SKM-1 treated with dmso at 0.1 percent for 144 hours (cell line): ENCODE data around the gene HECTD4.

ENCODE experiments used
- DNase-seq: peaks from one replicate; lab custom pipeline; 2025; ENCODE audit not compliant: unreplicated experiment; lab: John Stamatoyannopoulos, UW

The HECTD4 gene

DNA sequence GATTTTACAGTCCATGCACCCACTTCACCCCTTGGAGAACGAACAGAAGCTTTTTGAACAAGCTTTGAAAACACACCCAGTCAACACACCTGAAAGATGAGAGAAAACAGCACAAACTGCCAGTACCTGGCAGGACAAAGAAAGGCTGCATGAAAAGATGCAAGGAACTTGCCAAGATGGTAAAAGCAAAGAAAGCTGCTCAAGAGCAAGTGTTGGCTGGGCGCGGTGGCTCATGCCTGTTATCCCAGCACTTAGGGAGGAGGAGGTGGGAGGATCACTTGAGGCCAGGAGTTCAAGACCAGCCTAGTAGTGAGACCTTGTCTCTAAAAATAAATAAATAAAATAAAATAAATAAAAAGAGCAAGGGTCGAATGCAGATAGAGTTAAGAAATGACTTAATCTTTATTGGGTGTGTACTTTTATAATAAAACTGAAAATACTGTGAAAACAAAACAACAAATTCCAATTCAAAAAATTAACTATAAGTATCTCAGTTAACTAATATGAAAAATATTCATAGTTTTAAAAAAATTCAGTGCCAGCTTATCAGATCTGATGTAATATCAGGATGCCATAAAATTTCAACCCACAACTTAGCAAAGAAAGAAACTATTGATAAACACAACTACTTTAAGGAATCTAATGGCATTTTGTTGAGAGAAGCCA is 59.2 kb downstream of the HECTD4 start:
- DNase-seq = no peak

DNA sequence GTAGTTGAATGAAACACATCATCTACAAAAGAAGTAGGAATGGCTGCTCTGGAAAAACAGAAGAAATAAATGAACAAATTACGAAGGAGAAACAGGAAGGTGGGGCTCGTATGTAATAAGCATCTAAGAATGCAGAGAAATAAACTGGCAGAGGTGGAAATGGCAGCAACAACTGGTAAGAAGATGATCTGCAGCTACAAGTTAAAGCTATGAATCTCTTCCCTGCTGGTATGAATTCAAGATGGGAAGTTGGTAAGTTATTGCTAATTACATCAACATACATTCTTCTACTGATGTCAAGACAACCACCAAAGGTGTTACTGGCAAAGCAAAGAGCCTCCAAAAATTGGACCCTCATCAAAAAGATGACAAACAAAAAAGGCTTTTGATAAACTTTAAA is 59.8 kb downstream of the HECTD4 start:
- no peak for DNase-seq

DNA sequence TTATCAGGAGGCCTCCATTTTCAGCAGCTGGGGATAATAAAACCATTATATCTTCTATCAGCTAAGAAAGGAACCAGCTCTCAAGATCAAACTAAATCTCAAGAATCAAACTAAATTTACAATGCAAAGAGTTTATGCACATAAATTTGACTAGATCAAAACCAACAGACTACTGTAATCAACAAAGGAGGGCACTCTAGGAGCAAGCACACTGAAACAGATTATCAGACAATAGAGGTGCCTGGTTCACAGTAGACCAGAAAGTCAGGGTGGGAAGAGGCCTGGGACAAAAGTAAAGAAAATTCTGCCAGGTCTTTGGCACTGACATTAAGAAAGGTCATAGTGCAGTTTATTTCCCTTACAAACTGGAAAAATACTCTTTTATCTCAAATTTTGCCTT is 61.0 kb downstream of the HECTD4 start:
- DNase-seq = no peak

DNA sequence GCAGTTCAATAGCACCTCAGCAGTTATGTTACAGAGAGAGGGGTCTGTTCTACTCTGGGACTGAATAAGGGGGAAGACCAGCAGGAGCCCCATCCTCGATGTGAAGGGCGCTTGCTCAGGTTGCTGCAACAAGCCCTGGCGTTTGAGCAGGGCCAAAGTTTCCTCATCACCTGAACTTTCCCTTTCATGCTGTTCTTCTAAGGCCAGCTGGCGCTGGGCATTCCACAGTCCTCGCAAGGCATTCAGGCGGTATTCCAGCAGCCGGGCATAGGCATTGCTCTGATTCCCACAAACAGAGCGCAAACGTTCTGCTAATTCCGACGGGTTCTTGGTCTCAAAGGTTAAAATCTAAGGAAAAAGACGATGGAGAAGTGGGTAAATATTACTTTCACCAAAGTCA is 62.8 kb downstream of the HECTD4 start:
- DNase-seq = no peak

DNA sequence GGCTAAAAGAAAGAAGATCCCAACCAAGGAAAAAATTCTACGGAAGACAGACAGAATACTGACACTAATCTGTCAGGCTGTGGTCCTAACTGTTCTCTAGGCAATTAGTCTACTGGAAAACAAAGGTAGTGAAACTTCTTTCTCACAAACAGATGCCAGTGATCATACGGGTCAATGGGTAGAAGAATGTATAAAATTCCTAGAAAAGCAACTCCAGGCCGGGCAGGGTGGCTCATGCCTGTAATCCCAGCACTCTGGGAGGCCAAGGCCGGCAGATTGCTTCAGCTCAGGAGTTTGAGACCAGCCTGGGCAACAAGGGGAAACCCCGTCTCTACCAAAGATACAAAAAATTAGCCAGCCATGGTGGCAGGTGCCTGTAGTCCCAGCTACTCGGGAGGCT is 64.8 kb downstream of the HECTD4 start:
- no peak for DNase-seq

DNA sequence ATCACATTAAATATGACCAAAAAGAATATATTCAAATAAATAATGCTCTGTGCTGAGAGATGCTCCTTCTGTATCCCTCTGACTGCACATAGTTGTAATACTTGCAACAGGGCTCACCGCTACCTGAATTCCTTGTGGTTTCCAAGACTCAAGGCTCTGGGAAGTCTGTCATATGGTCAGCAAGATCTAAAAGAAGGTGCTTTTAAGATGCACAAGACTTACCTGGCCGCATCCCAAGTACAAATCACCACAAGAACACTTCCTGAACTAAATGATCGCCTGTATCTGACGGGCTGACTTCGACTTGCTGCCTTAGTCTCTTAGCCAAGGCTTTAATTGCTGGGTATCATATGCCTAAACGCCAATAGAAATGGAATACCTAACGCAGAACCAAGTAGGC is 67.2 kb downstream of the HECTD4 start:
- no peak for DNase-seq

DNA sequence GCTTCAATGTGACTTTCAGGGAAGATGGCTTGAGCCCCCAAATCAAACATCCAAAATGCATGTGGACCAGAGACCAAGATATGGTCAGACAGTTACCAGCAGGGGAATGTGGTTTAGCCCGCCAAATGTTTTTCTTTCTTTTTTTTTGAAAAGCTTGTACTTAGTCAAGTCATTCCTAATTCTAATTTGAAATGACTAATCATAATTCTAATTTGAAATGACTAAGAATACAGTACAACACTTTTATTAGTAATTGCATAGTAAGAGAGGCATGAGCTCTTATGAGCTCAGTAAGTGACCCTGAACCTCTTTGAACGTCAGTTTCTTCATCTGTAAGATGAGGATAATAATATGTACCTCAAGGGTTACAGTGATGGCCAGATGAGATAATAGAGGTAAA is 72.4 kb downstream of the HECTD4 start:
- DNase-seq = no peak

DNA sequence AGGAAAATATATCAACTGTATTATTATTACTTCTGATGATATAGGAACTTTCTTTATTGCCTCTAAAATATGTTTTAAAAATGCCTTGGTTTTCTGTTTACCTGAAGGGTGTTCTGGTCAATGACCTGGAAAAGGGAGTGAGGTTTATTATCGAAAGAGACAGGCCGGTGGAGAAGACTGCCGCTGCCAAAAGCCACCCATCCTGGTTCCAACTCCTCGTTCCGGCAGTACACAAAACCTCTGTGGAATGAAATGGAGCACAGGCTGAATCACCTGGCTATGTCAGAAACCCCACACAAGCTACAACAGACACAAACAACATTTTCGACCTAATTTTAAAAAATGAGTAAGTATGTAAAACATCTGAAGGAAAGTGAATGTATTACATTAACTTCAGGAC is 73.6 kb downstream of the HECTD4 start:
- no peak for DNase-seq

DNA sequence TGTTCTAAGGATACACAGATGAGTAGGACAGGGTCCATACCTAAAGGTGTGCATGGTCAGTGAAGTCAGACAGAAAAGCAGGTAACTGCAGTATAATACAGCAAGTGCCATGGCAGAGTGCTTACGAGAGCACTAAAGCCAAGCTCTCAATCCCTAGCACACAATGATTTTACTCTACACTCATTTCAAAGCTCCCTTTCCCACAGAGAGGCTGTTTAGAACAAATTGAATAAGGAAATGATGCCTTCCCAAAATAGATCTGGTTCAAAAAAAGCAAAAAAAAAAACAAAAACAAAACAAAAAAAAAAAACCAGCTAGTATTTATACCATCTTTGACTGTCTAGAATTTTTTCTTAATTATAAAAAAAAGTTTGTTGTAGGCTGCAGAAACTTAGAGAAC is 74.1 kb downstream of the HECTD4 start:
- DNase-seq = no peak

DNA sequence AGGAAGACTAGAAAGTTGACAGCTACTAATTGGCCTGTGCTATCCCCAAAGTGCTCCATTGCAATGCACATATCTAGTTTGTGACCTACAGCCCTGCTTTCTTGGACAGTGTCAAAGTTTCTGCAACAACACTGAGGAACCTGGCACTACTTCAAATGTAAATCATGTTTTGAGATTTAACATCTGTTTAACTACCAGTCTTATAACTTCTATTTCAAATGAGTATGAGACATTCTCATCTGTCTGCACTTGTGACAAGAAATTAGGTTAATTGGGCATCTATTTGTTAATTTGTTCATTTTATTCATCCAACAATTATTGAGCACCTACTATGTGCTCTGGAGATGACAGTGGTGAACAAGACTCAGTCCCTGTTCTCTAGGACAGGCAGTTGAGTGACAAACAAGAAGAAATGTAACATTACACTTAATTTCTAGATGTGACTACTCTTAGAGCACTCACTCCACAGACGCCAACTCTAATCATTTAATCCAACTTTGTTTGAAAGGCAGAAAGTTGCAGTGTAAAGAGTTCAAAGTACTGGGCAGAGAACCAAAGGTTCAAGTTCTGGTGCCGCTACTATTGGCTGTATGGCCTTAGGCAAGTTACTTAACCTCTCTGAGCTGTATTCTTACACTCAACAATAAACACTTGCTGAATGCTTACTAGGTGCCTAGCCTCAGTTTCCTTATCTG is 74.8 kb downstream of the HECTD4 start:
- DNase-seq = no peak

DNA sequence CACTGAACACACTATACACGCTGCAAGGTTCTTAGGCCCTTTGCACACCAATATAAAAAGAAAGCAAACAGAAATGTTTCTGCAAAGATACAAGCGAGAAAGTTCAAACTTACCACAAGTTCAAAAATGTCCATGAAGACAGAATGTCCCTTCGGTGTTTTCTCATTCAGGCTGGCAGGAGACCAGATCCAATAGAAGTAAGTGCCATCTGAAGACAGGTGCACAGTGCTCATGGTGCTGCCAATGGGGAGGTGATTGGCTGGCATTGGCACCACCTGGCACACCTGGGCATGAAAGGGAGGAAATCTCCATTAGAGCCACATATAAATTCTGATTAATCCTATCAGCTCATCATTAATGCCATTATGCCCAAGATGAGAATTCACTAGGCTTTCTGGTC is 76.3 kb downstream of the HECTD4 start:
- DNase-seq = no peak

DNA sequence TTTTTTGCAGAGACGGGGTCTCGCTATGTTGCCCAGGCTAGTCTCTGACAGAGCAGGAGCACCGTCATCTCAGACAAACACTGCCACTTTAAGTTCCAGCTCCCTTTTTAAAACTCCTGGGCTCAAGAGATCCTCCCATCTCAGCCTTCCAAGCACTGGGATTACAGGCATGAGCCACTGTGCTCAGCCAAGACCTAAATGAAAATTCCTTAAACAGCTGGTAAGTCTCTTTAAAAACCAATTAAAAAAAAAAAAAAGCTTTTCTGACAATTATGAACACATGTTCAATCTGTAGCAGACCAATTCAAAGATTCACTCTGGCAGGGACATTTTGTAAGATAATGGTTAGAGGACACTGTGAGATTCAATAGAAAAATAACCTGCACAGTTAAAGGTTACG is 77.8 kb downstream of the HECTD4 start:
- DNase-seq = no peak

DNA sequence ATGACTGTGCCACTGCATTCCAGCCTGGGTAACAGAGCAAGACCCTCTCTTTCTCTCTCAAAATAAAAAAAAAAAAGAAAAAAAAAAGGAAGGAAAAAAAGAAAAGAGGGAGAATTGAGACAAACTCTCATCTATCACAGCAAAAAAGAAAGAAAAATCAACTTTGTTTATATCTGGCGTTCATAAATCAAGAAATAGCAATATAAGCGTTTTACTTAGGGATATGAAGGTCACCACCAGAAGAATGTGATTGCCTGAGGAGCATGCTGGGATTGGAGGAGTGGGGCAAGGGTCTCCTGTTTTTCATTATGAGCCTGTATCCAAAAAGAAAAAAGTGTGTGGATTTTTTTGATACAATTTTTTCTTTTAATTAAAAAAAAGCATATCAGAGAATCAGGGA is 78.4 kb downstream of the HECTD4 start:
- no peak for DNase-seq

DNA sequence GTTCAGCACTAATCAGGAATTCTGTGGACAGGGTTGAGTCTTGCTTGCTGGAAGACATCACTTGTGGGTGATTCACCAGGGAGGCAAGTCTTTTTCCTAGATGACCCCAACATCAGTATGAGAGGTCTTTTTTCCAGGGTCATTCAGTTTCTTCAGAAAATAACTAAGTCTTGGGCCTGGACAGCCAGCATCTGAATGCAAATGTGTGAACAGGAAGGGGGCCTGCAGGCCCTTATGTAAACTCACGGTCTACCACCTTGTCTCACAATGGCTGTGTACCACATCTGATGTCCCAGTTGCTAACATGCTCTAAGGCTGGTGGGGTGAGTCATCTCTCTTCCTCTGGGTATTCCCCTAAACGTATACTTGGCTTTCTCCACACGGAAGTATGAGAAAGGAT is 79.2 kb downstream of the HECTD4 start:
- no peak for DNase-seq

DNA sequence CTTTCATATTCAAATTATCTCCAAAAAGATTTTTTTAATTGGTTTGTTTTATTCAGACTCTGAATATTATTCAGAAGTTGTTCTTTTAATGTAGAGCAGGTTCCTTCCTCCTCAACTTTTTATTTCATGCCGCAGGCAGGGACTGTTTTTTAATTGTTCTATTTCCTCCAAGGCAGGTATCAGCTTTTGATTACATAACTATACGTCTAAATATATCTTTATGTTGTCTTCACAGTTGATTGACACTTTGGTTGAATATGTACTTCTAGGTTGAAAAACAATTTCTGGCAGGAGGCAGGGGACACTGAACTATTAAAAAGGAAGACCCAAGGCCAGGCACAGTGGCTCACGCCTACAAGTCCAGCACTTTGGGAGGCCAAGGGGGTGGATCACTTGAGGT is 82.5 kb downstream of the HECTD4 start:
- DNase-seq = no peak

DNA sequence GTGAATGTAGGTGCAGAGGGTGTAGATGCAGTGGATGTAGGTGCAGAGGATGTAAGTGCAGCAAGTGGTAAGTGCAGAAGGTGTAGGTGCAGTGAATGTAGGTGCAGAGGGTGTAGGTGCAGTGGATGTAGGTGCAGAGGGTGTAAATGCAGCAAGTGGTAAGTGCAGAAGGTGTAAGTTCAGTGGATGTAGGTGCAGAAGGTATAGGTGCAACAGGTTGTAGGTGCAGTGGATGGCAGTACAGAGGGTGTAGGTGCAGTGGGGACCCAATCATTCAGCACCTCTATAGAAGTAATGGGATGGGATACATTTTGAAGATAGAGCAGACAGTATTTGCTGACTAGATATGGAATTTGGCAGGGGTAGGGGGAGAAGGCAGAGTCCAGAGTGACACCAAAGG is 85.0 kb downstream of the HECTD4 start:
- no peak for DNase-seq

DNA sequence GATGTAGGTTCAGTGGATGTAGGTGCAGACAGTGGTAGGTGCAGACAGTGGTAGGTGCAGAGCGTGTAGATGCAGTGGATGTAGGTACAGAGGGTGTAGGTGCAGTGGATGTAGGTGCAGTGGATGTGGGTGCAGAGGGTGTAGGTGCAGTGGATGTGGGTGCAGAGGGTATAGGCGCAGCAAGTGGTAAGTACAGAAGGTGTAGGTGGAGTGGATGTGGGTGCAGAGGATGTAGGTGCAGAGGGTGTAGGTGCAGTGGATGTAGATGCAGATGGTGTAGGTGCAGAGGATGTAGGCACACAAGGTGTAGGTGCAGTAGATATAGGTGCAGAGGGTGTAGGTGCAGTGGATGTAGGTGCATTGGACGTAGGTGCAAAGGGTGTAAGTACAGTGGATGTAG is 86.0 kb downstream of the HECTD4 start:
- DNase-seq = no peak

DNA sequence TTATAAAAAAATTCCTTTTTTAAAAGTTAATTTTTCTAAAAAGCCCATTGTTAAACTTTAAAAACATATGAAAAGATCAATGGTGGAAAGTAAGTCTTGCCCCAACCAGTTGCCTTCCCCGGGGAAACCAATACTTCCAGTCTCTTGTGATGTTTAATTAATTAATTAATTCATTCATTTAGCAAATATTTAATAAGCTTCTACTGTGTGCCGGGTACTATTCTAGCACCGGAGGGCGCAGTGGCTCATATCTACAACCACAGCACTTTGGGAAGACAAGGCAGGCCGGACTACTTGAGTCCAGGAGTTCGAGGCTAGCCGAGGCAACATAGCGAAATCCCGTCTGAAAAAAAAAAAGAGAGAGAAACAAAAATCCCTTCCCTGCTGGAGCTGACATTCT is 87.4 kb downstream of the HECTD4 start:
- no peak for DNase-seq

DNA sequence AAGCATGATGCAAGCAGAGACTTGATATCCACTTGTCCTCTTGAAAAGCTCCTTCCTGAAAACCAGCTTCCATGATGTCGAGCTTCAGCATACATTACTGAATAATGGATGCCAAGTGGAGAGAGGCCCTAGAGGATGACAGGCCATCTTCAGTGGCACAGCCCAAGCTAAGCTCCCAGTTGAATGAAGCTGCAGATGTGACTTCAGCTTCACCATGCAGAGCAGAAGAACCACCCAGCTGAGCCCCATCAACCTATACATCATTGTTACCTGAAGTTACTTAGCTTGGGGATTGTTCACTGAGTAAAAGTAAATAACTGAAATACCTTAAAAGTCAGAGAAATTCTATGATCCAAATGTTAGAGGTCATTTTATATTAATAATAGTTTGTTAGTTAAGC is 93.6 kb downstream of the HECTD4 start:
- DNase-seq = no peak

DNA sequence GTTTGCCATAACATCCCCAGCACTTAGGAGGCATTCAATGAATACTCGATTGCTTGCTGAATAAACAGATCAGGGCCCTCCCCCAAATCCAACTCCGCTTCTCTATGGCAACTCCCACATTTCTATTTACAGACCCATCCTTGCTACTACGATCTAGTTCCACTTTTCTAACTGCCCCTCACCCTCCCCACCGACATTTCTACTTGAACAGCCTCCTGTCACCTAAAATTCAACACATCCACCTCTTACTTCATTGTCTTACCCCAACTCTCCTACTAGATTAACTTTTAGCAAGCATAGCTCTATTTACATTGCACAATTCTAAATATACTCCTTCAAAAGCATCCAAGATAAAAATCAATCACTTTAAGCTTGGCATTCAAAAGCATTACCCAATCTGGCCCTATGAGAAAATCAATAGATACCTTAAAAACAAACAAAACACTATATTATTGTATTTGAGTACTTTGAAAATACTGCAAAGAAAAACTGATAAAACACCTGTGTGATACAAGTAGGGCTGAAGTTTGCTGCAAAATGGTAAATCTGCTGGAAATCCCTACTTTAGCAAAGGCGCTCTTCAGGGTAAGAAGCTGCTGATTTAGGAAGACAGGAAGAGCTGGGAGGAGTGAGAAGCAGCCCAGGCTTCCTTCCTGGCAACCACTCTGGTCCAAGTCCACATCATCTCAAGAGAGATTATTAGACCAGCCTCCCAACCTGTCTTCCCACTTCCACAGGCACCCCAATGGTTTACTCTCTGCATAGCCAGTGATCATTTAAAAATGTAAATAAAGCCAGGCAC is 96.4 kb downstream of the HECTD4 start:
- DNase-seq = no peak

DNA sequence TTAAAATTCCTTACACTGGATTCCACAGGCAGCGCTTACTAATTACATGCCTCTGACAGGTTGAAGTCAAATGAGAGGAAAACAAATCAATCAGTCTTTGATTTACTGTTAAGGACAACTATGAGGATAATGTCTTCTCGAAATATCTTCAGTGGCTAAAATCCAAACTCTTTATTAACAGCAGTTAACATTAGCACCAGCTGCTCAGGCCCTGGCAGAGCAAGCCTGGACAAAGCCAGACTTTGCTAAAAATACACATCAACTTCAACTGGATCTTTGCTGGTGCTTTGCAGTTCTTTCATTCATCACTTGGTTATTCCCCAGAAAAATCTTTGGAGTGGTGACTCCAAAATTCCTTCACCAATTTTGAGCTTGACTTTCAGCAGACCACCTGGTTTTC is 98.7 kb downstream of the HECTD4 start:
- no peak for DNase-seq

DNA sequence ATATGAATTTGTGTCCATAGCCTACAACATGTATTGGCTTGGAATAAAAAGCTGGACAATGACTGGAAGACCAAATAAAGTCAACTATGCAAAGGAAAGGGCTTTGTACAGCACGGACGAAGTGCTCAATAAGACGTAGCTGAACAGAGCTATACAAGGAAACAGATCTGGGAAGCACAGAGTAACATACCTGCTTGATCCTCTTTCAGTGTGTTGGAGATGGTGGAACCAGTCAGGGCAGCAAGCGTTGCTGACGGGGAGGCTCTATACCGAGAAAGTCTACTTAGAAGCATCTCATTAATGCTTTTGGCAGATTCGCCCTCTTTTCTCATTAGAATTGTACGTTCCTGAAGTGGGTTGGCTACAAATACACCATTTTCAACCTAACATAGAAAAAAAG is 99.3 kb downstream of the HECTD4 start:
- no peak for DNase-seq
